Kidney epithelial cell (primary cell): Measurements from ENCODE around the gene RCAN3. TPM values are rescaled to one million over a fixed set of nuclear protein-coding genes. Genes with fewer than 3 reads are reported as not detected.

ENCODE experiments used
- DNase-seq: peaks from one replicate; pipeline ENCODE4 v3.0.0-alpha.2; 2010; ENCODE audit warnings: low read depth
- H3K27me3 ChIP-seq: 2 replicates; pipeline ENCODE4 v1.6.0; 2011; ENCODE audit warnings: low read length; ENCODE audit not compliant: control insufficient read depth, insufficient read depth
- H3K36me3 ChIP-seq: 2 replicates; pipeline ENCODE4 v1.5.1; 2011; ENCODE audit warnings: low read length; ENCODE audit not compliant: control insufficient read depth, insufficient read depth
- H3K4me3 ChIP-seq: 2 replicates; pipeline ENCODE4 v1.5.1; 2011; ENCODE audit warnings: low read depth, mild to moderate bottlenecking, control low read depth, low read length
- CTCF ChIP-seq: IDR thresholded peaks from 2 replicates; pipeline ENCODE4 v1.5.1; 2011; ENCODE audit warnings: mild to moderate bottlenecking, moderate library complexity, low read length, control low read depth, inconsistent platforms; ENCODE audit not compliant: insufficient read depth, poor library complexity, severe bottlenecking
- total RNA-seq: library from RNA; depleted of rRNA; stranded (reverse); fragments of >200 nt; gene quantifications from 2 replicates; pipeline ENCODE4 v1.2.3, GENCODE V29; 2015

Gene RCAN3
- total RNA-seq, 1 donor from 2014 or later, result 24.4 TPM

GRCh38 chr1:24557220-24557619, 54.6 kb downstream of the RCAN3 start:
- Histone ChIP-seq H3K27me3 (no peaks in the 10 kb centered on the region), H3K4me3 (no peak overlapping the region), H3K36me3 (no peaks in the 10 kb centered on the region)
- TF ChIP-seq CTCF, result no peak
- no peak for DNase-seq

DNA sequence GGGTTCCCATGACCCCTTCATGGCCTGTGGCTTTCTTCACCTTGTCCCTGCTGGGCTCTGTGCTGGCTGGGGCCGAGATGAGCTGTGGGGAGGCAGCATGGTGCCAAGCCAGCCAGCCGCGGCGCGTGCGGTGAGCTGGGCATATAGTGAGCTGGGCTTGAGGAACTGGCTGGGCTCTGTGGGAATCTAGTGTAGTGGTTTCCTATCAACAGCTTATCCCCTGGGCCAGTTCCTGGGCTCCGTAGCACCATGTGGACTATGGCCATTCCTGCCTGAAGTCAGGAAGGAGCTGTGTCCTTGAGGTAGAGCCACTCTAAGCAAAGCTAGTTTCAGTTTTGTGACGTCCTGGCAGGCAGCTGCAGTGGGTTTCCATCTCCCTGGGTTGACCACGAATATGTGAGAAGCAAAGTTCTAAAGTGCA, 55.1 kb downstream of the RCAN3 start:
- DNase-seq, result no peak
- TF ChIP-seq CTCF, result no peak
- no peaks in the 10 kb centered on the region for H3K27me3 ChIP-seq
- no peak overlapping the region for H3K4me3 ChIP-seq
- H3K36me3 ChIP-seq, result no peaks in the 10 kb centered on the region

- no peak overlapping the region for H3K4me3 ChIP-seq
- TF ChIP-seq CTCF, result no peak
- H3K27me3 ChIP-seq, result no peaks in the 10 kb centered on the region
- no peak for DNase-seq
- H3K36me3 ChIP-seq, result no peaks in the 10 kb centered on the region
Observed at GRCh38 chr1:24558455-24558854, 55.8 kb downstream of the RCAN3 start.

DNA sequence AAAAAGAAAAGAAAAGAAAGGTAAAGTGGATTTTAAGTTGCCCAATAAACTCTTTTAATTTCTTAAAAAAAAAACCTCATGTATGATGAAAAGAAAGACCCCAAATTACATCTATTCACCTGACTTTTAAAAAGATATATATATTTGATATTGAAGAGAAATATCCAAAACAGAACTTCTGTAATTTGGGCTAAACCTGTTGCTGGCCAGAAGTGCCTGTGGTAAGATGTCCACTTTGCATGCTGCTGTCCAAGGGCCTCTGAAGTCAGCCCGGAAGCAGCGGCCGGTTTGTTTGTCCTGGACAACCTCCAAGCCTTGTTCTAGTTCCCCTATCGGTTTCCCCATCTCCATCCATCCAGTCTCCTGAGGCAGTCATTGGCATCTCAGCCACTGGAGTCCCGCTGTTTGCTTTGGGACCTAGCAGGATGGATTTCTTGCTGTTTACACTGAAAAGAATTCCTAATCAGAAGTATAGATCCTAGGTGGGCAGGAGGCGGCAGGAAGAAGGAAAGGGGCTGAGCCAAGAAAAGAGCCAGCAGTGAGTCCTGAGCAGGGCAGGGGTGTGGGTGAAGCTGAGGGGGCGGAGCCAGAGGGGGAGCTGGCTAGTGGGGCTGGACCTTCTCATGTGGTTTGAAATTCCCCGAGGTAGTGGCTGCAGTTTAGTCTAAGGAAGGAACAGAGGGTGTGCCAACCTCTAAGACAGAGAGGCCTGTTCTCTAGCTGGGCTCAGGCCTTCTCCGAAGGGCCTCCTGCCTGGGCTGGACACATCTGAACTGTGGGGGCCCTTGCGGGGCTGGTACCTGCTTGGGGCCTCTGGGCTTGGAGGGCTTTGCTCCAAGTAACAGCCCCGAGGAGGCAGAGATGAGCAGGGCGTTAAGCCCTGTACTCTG, 56.5 kb downstream of the RCAN3 start:
- Histone ChIP-seq H3K27me3 (no peaks in the 10 kb centered on the region), H3K4me3 (no peak overlapping the region), H3K36me3 (no peaks in the 10 kb centered on the region)
- TF ChIP-seq CTCF, result no peak
- DNase-seq, result peak; percentile 74

- no peak for DNase-seq
- Histone ChIP-seq H3K4me3 (no peak overlapping the region), H3K36me3 (no peaks in the 10 kb centered on the region), H3K27me3 (no peaks in the 10 kb centered on the region)
- no peak for TF ChIP-seq CTCF
Observed at GRCh38 chr1:24560361-24560760, 57.7 kb downstream of the RCAN3 start.

GRCh38 chr1:24562625-24563024, 60.0 kb downstream of the RCAN3 start:
- peak; percentile 45 for DNase-seq
- Histone ChIP-seq H3K4me3 (no peak overlapping the region), H3K36me3 (no peaks in the 10 kb centered on the region), H3K27me3 (no peaks in the 10 kb centered on the region)
- no peak for TF ChIP-seq CTCF
